PC-3 (cell line): ENCODE data around the gene ZNF185. TPM values are rescaled to one million over a fixed set of nuclear protein-coding genes. Genes with fewer than 3 reads are reported as not detected.
A peak's percentile ranks its signal among the peaks of the same experiment; 100 is the strongest.

Experiments
- ATAC-seq: fragments of 200-7000 bp; cut with Tn5 transposase; 2 replicates; pipeline ENCODE4 v1.9.1; 2020; ENCODE audit warnings: mild to moderate bottlenecking, moderate library complexity
- Bru-seq: library from RNA; stranded (reverse); fragments of 400-500 nt; gene quantifications from one replicate; lab custom pipeline; 2021; lab: Mats Ljungman, UMichigan
- BruChase-seq, 2 experiments: library from RNA; stranded (reverse); fragments of 400-500 nt; gene quantifications; one replicate each; lab custom pipeline; 2021; lab: Mats Ljungman, UMichigan
- BruUV-seq: library from RNA; stranded (reverse); fragments of 400-500 nt; replicated peaks from 2 replicates; lab custom pipeline; 2021; lab: Mats Ljungman, UMichigan
- CTCF ChIA-PET: fragments of 300-600 bp; sonication (Branson Sonifier 250); formaldehyde crosslinking; loops from one replicate; lab custom pipeline; 2022; ENCODE audit warnings: antibody characterized with exemption; lab: Charles Lee
- POLR2A ChIA-PET: fragments of 300-600 bp; sonication (Branson Sonifier 250); formaldehyde crosslinking; loops from one replicate; lab custom pipeline; 2022; ENCODE audit warnings: antibody characterized with exemption; ENCODE audit not compliant: unreplicated experiment; lab: Charles Lee
- DNase-seq: peaks from one replicate; pipeline ENCODE4 v3.0.0-alpha.2; 2015
- H2AFZ ChIP-seq: fragments of 300-600 bp; sonication (generic); 2 replicates; pipeline ENCODE4 v1.6.0; 2016; ENCODE audit warnings: antibody characterized with exemption, low read length
- H3F3A ChIP-seq: fragments of 300-600 bp; sonication (generic); one replicate; pipeline ENCODE4 v1.6.0; 2017; ENCODE audit warnings: antibody characterized with exemption, low read length, control low read depth, mild to moderate bottlenecking; ENCODE audit not compliant: unreplicated experiment
- H3K27ac ChIP-seq: fragments of 300-600 bp; sonication (generic); 2 replicates; pipeline ENCODE4 v1.5.1; 2016; ENCODE audit warnings: mild to moderate bottlenecking, low read length
- H3K27me3 ChIP-seq: fragments of 300-600 bp; sonication (generic); 2 replicates; pipeline ENCODE4 v1.6.1; 2016; ENCODE audit warnings: low read length, mixed read lengths
- H3K36me3 ChIP-seq: fragments of 300-600 bp; sonication (generic); 2 replicates; pipeline ENCODE4 v1.6.1; 2016; ENCODE audit warnings: low read depth, mixed run types, low read length, mixed read lengths
- H3K4me1 ChIP-seq: fragments of 300-600 bp; sonication (generic); 2 replicates; pipeline ENCODE4 v1.5.1; 2016; ENCODE audit warnings: low read length; ENCODE audit not compliant: insufficient read depth
- H3K4me2 ChIP-seq: fragments of 300-600 bp; sonication (generic); 2 replicates; pipeline ENCODE4 v1.6.0; 2016; ENCODE audit warnings: low read length
- H3K4me3 ChIP-seq: fragments of 300-600 bp; sonication (generic); 2 replicates; pipeline ENCODE4 v1.5.1; 2016; ENCODE audit warnings: mild to moderate bottlenecking, low read length, mixed read lengths
- H3K79me2 ChIP-seq: fragments of 300-600 bp; sonication (generic); 2 replicates; pipeline ENCODE4 v1.6.1; 2017; ENCODE audit warnings: low read length, mixed read lengths
- H3K9ac ChIP-seq: fragments of 300-600 bp; sonication (generic); 2 replicates; pipeline ENCODE4 v1.6.0; 2016; ENCODE audit warnings: mild to moderate bottlenecking, low read length
- H3K9me2 ChIP-seq: fragments of 300-600 bp; sonication (generic); replicated peaks from 2 replicates; pipeline ENCODE4 v1.6.1; 2016; ENCODE audit warnings: mixed run types, low read length, mixed read lengths
- H3K9me3 ChIP-seq: fragments of 300-600 bp; sonication (generic); 2 replicates; pipeline ENCODE4 v1.6.1; 2016; ENCODE audit warnings: low read length, mixed read lengths
- H4K20me1 ChIP-seq: fragments of 300-600 bp; sonication (generic); 2 replicates; pipeline ENCODE4 v1.6.1; 2016; ENCODE audit warnings: low read length, mixed read lengths
- EZH2 ChIP-seq: fragments of 300-600 bp; sonication (generic); IDR thresholded peaks from one replicate; pipeline ENCODE4 v1.6.1; 2017; ENCODE audit warnings: antibody characterized with exemption, mild to moderate bottlenecking, low read length; ENCODE audit not compliant: unreplicated experiment
- EZH2phosphoT487 ChIP-seq: fragments of 300-600 bp; sonication (generic); IDR thresholded peaks from 2 replicates; pipeline ENCODE4 v1.6.1; 2018; ENCODE audit warnings: mild to moderate bottlenecking, antibody characterized with exemption, low read length, borderline replicate concordance
- intact Hi-C: fragments of 100-400 bp; cut with micrococcal nuclease; formaldehyde crosslinking; loops from 2 replicates; pipeline ENCODE4 v1.9.0; 2023
- long read RNA-seq: library from polyadenylated mRNA; unstranded; transcript quantifications from one replicate; pipeline ENCODE4 v2.0.0, GENCODE V29; 2021; ENCODE audit not compliant: unreplicated experiment
- total RNA-seq: library from RNA; depleted of rRNA; stranded (reverse); fragments of >200 nt; gene quantifications from 2 replicates; pipeline ENCODE4 v1.2.3, GENCODE V29; 2014; rRNA removed
- TF ChIP-seq, protein P1 (sequence below): fragments of 300-600 bp; sonication (generic); conservative IDR thresholded peaks from 2 replicates; pipeline ENCODE4 v1.5.1; 2017; ENCODE audit warnings: antibody characterized with exemption, low read depth, mild to moderate bottlenecking, low read length

ZNF185 gene
- total RNA-seq (68.9 and 77.0 TPM in 2 replicates), Bru-seq, nascent RNA (percentile 71 among the genes with signal in this experiment), BruChase-seq, experiment 1, labeled RNA remaining after a 6-hour chase (percentile 72 among the genes with signal in this experiment), BruChase-seq, experiment 2, labeled RNA remaining after a 2-hour chase (percentile 65 among the genes with signal in this experiment)
- long read RNA-seq, partial matches to known transcripts: 42 of 75 reads
- long read RNA-seq, other reads (novel, unspliced or antisense): 33 of 75 reads

DNA sequence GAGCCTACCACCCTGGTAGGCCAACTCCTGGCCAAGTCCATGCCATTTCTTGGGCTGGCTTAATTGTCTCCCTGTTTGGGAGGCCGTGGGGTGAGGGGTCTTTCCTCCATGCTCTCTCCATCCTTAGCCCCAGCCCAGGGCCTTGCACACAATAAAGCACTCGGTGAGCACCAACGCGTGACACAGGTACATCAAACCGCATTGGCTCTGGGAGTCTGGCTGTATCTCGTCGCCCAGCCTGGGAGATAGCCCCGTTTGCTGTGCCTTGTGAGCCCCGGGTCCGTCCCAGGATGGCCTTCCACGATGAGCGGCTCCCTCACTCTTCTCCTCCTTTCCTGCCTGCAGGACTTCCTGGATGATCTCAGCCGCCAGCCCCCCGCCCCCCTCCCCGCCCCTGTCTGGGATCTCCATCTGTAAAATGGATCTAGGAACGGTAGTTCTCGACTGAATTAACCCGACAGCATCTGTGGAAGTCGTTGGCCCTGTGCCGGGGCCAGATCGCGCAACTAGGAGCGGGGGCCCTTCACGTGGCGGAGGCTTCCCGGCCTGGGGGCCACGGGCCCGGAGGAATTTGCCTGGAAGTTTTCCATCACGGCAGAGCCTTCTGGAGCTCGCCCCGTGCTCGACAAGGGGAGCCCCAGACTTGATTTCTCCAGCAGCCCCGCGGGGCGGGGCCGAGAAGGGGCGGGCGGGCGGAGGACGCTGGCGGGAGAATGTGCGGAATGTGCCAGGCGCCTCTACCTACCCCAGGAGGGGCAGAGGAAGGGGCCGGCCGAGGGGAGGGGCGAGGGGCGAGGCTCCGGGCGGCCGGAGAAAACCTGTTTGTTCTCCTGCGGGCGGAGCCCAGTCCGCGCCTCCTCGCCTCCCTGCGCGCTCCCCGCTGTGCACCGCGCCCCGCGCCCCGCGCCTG is at the start of gene ZNF185:
Gene ZNF185 (plus strand): TSS at position 846 of the 910 bp plus-strand sequence. CDS start 16,423 bp downstream, outside the sequence.
- H3K4me3 ChIP-seq: peak within 1 kb of the TSS; percentile 82
- peak within 1 kb of the TSS; percentile 91 for H3K9ac ChIP-seq
- BruUV-seq: TSS peak; percentile 66
- H3K9me3 ChIP-seq: no peaks in the 10 kb centered on the region
- DNase-seq (peak; percentile 76), ATAC-seq (peak; percentile 42)
- peak within 1 kb of the TSS; percentile 100 for H3K27ac ChIP-seq
- peaks cover 83% of the 10 kb centered on the region for H3K4me1 ChIP-seq
- H2AFZ ChIP-seq: peak within 1 kb of the TSS; percentile 73
- H3K27me3 ChIP-seq: no peaks in the 10 kb centered on the region
- intact Hi-C loops: loop anchor here (2.0 kb wide), 1 partner anchor 67 kb away; the partner anchor contains the start of genes CETN2 and NSDHL
- peaks cover 48% of the 10 kb centered on the region for H3K79me2 ChIP-seq
- no peaks in the 10 kb centered on the region for H3K9me2 ChIP-seq
- no peaks in the 10 kb centered on the region for H3K36me3 ChIP-seq
- peaks cover 16% of the 10 kb centered on the region for H4K20me1 ChIP-seq
- POLR2A ChIA-PET: no interaction called here
- CTCF ChIA-PET: no interaction called here
- TF ChIP-seq, protein P1, sequence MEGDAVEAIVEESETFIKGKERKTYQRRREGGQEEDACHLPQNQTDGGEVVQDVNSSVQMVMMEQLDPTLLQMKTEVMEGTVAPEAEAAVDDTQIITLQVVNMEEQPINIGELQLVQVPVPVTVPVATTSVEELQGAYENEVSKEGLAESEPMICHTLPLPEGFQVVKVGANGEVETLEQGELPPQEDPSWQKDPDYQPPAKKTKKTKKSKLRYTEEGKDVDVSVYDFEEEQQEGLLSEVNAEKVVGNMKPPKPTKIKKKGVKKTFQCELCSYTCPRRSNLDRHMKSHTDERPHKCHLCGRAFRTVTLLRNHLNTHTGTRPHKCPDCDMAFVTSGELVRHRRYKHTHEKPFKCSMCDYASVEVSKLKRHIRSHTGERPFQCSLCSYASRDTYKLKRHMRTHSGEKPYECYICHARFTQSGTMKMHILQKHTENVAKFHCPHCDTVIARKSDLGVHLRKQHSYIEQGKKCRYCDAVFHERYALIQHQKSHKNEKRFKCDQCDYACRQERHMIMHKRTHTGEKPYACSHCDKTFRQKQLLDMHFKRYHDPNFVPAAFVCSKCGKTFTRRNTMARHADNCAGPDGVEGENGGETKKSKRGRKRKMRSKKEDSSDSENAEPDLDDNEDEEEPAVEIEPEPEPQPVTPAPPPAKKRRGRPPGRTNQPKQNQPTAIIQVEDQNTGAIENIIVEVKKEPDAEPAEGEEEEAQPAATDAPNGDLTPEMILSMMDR: no peak
- TF ChIP-seq EZH2 (no peak), EZH2phosphoT487 (no peak)
- H3F3A ChIP-seq: peaks cover 6% of the 10 kb centered on the region
- peak within 1 kb of the TSS; percentile 94 for H3K4me2 ChIP-seq

DNA sequence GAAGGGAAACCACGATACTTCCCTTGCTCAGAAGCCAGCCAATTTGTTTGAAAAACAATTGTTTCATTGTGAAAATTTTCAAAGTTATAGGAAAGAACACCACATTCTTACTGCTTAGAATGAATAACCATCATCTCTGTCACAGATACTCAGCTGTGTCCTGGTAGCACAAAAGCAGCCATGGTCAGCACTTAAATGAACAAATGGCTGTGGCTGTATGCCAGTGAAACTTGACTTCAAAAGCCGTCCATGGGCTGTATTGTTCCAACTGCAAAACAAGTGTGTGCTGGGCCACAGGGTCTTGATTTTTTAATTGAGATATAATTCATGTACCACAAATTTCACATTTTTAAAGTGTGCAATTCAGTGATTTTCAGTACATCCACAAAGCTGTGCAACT is 47.4 kb upstream of the ZNF185 start:
- Histone ChIP-seq H3K27ac (no peak overlapping the region), H3K4me2 (no peak overlapping the region), H3K9me3 (no peaks in the 10 kb centered on the region), H3K4me3 (no peak overlapping the region), H2AFZ (no peak overlapping the region), H3K9me2 (no peaks in the 10 kb centered on the region), H3K27me3 (no peaks in the 10 kb centered on the region), H4K20me1 (no peaks in the 10 kb centered on the region), H3K79me2 (0 out of 2 replicates have a peak, but pooled peaks cover 3% of the 10 kb centered on the region), H3K9ac (no peak overlapping the region), H3F3A (no peaks in the 10 kb centered on the region), H3K36me3 (peaks cover 10% of the 10 kb centered on the region; the same call in 1 of the 2 replicates), H3K4me1 (no peaks in the 10 kb centered on the region)
- no TSS peak for BruUV-seq
- TF ChIP-seq EZH2: no peak
- TF ChIP-seq EZH2phosphoT487: no peak
- TF ChIP-seq, protein P1: no peak
- ChIA-PET CTCF (no interaction called here), POLR2A (no interaction called here)
- no peak for DNase-seq
- intact Hi-C loops: no loop called here
- no peak for ATAC-seq
